PC-9 (cell line): ENCODE measurements around the gene VILL. TPM values are rescaled to one million over a fixed set of nuclear protein-coding genes. Genes with fewer than 3 reads are reported as not detected.
"Not testable (repeated sequence)": the region's sequence is repeated elsewhere in the genome, so short reads cannot be mapped to it uniquely, and the experiment has no call there.

Experiments
- BruUV-seq: library from RNA; stranded (reverse); fragments of 400-500 nt; replicated peaks from 2 replicates; lab custom pipeline; 2021; lab: Mats Ljungman, UMichigan
- CTCF ChIA-PET: fragments of 300-600 bp; sonication (Branson Sonifier 250); formaldehyde crosslinking; loops from one replicate; lab custom pipeline; 2022; ENCODE audit warnings: antibody characterized with exemption; lab: Charles Lee
- POLR2A ChIA-PET: fragments of 300-600 bp; sonication (Branson Sonifier 250); formaldehyde crosslinking; loops from one replicate; lab custom pipeline; 2022; ENCODE audit warnings: antibody characterized with exemption; ENCODE audit not compliant: unreplicated experiment; lab: Charles Lee
- DNase-seq, 2 experiments: peaks; one replicate each; pipeline versions ENCODE4 v3.0.0 to v3.0.0-alpha.2; 2015 to 2022; ENCODE audit warnings: mixed read lengths in 1 of 2
- H2AFZ ChIP-seq: fragments of 200-600 bp; sonication (generic); 2 replicates; pipeline ENCODE4 v1.8.1; 2017; ENCODE audit warnings: antibody characterized with exemption
- H3F3A ChIP-seq: fragments of 200-600 bp; sonication (generic); 2 replicates; pipeline ENCODE4 v1.8.1; 2017; ENCODE audit warnings: antibody characterized with exemption, mild to moderate bottlenecking, low read depth; ENCODE audit not compliant: insufficient read depth
- H3K27ac ChIP-seq: fragments of 200-600 bp; sonication (generic); 2 replicates; pipeline ENCODE4 v1.6.1; 2016; ENCODE audit warnings: mixed run types
- H3K27me3 ChIP-seq: fragments of 200-600 bp; sonication (generic); 2 replicates; pipeline ENCODE4 v1.6.1; 2016; ENCODE audit warnings: low read depth, mixed run types; ENCODE audit not compliant: insufficient read depth
- H3K36me3 ChIP-seq: fragments of 200-600 bp; sonication (generic); 2 replicates; pipeline ENCODE4 v1.6.1; 2016; ENCODE audit warnings: low read depth, mixed run types
- H3K4me1 ChIP-seq: fragments of 200-600 bp; sonication (generic); replicated peaks from 2 replicates; pipeline ENCODE4 v1.6.1; 2016; ENCODE audit warnings: mixed run types; ENCODE audit not compliant: insufficient read depth
- H3K4me2 ChIP-seq: fragments of 200-600 bp; sonication (generic); 2 replicates; pipeline ENCODE4 v1.6.1; 2017; ENCODE audit warnings: mixed run types
- H3K4me3 ChIP-seq: fragments of 200-600 bp; sonication (generic); 2 replicates; pipeline ENCODE4 v1.6.1; 2016; ENCODE audit warnings: mixed run types
- H3K79me2 ChIP-seq: fragments of 200-600 bp; sonication (generic); 2 replicates; pipeline ENCODE4 v1.6.1; 2017; ENCODE audit warnings: low read depth, mixed run types
- H3K9me2 ChIP-seq: fragments of 200-600 bp; sonication (generic); 2 replicates; pipeline ENCODE4 v1.8.1; 2017; ENCODE audit warnings: mild to moderate bottlenecking; ENCODE audit not compliant: insufficient read depth
- H3K9me3 ChIP-seq: fragments of 200-600 bp; sonication (generic); 2 replicates; pipeline ENCODE4 v1.8.1; 2016; ENCODE audit warnings: low read depth; ENCODE audit not compliant: insufficient read depth
- H4K20me1 ChIP-seq: fragments of 200-600 bp; sonication (generic); 2 replicates; pipeline ENCODE4 v1.8.1; 2017; ENCODE audit not compliant: insufficient read depth
- CTCF ChIP-seq: fragments of 200-600 bp; sonication (generic); conservative IDR thresholded peaks from 2 replicates; pipeline ENCODE4 v1.6.1; 2017; ENCODE audit warnings: mixed run types, antibody characterized with exemption, mild to moderate bottlenecking, moderate library complexity
- EZH2 ChIP-seq: fragments of 200-600 bp; sonication (generic); IDR thresholded peaks from 2 replicates; pipeline ENCODE4 v1.8.0; 2017; ENCODE audit warnings: antibody characterized with exemption, low read depth
- intact Hi-C: fragments of 100-400 bp; cut with micrococcal nuclease; formaldehyde crosslinking; loops from one replicate; pipeline ENCODE4 v1.10.0; 2022; ENCODE audit not compliant: unreplicated experiment
- total RNA-seq: library from RNA; stranded (reverse); gene quantifications from 2 replicates; pipeline ENCODE4 v1.2.3, GENCODE V29; 2021

VILL gene
- total RNA-seq, 1 experiment from 2014 or later, result 14.7 TPM

- no peak for TF ChIP-seq EZH2
- TF ChIP-seq CTCF, result no peak
- H3K27ac ChIP-seq, result peak overlapping the region; percentile 56
- H3K36me3 ChIP-seq, result no peaks in the 10 kb centered on the region
- no peak overlapping the region for H3K4me3 ChIP-seq
- H4K20me1 ChIP-seq, result no peaks in the 10 kb centered on the region
- no TSS peak for BruUV-seq
- peaks cover 3% of the 10 kb centered on the region; the same call in 1 of the 2 replicates for H3K79me2 ChIP-seq
- no peaks in the 10 kb centered on the region for H3K9me3 ChIP-seq
- H3K9me2 ChIP-seq, result no peaks in the 10 kb centered on the region
- peak overlapping the region; percentile 45 for H3K4me2 ChIP-seq
- POLR2A ChIA-PET, result no interaction called here
- DNase-seq, result peak; percentile 89 to 94
- intact Hi-C loops, result loop anchor here (1.0 kb wide), 1 partner anchor 40 kb away; no protein-coding TSS in a partner anchor
- H3F3A ChIP-seq, result peaks cover 15% of the 10 kb centered on the region; the same call in 1 of the 2 replicates
- no peak overlapping the region for H2AFZ ChIP-seq
- no peaks in the 10 kb centered on the region for H3K27me3 ChIP-seq
- CTCF ChIA-PET, result no interaction called here
- peaks cover 57% of the 10 kb centered on the region for H3K4me1 ChIP-seq
Observed at GRCh38 chr3:37986479-37987314, 3.9 kb upstream of the VILL start.

GRCh38 chr3:37987315-37987697 is 3.3 kb upstream of the VILL start:
- peaks cover 62% of the 10 kb centered on the region for H3K4me1 ChIP-seq
- no TSS peak for BruUV-seq
- TF ChIP-seq EZH2, result no peak
- TF ChIP-seq CTCF, result no peak
- H3K79me2 ChIP-seq, result peaks cover 8% of the 10 kb centered on the region; the same call in 1 of the 2 replicates
- H3F3A ChIP-seq, result peaks cover 18% of the 10 kb centered on the region; the same call in 1 of the 2 replicates
- no peaks in the 10 kb centered on the region for H4K20me1 ChIP-seq
- no peaks in the 10 kb centered on the region for H3K9me2 ChIP-seq
- H3K27ac ChIP-seq, result peak overlapping the region; percentile 49
- ChIA-PET POLR2A (no interaction called here), CTCF (no interaction called here)
- no peaks in the 10 kb centered on the region for H3K9me3 ChIP-seq
- H3K4me3 ChIP-seq, result no peak overlapping the region
- H2AFZ ChIP-seq, result no peak overlapping the region
- no peak for DNase-seq
- H3K36me3 ChIP-seq, result no peaks in the 10 kb centered on the region
- no peaks in the 10 kb centered on the region for H3K27me3 ChIP-seq
- intact Hi-C loops, result loop anchor here (1.0 kb wide), 1 partner anchor 41 kb away; no protein-coding TSS in a partner anchor
- peak overlapping the region; percentile 45 for H3K4me2 ChIP-seq

- Histone ChIP-seq H3K9me3 (no peaks in the 10 kb centered on the region), H3K79me2 (peaks cover 8% of the 10 kb centered on the region; the same call in 1 of the 2 replicates), H2AFZ (no peak overlapping the region), H3K4me2 (peak overlapping the region; percentile 45), H4K20me1 (no peaks in the 10 kb centered on the region), H3K4me1 (peaks cover 66% of the 10 kb centered on the region), H3F3A (peaks cover 22% of the 10 kb centered on the region; the same call in 1 of the 2 replicates), H3K9me2 (no peaks in the 10 kb centered on the region), H3K27ac (peak overlapping the region; percentile 49), H3K36me3 (no peaks in the 10 kb centered on the region), H3K4me3 (no peak overlapping the region), H3K27me3 (no peaks in the 10 kb centered on the region)
- TF ChIP-seq CTCF (no peak), EZH2 (no peak)
- ChIA-PET CTCF (no interaction called here), POLR2A (no interaction called here)
- intact Hi-C loops, result loop anchor here (1.0 kb wide), 1 partner anchor 41 kb away; no protein-coding TSS in a partner anchor
- DNase-seq, result no peak
- BruUV-seq, result no TSS peak
Observed at GRCh38 chr3:37987751-37988179, 2.8 kb upstream of the VILL start.

GRCh38 chr3:37988376-37988775 is 2.2 kb upstream of the VILL start:
- H3K4me3 ChIP-seq, H3K27ac ChIP-seq, BruUV-seq, H3K79me2 ChIP-seq, POLR2A ChIA-PET, H3K27me3 ChIP-seq, H4K20me1 ChIP-seq, intact Hi-C loops, H2AFZ ChIP-seq, CTCF ChIA-PET, H3K9me2 ChIP-seq, H3K9me3 ChIP-seq, DNase-seq, H3K36me3 ChIP-seq, H3K4me2 ChIP-seq: not testable (repeated sequence)
- H3K4me1 ChIP-seq, result peaks cover 72% of the 10 kb centered on the region
- peaks cover 28% of the 10 kb centered on the region; the same call in 1 of the 2 replicates for H3F3A ChIP-seq
